K562 (cell line): ENCODE data around the gene SPATA45. TPM values are rescaled to one million over a fixed set of nuclear protein-coding genes. Genes with fewer than 3 reads are reported as not detected.

Experiments used
- CBFA2T3 ChIP-seq: fragments of 450-650 bp; IDR thresholded peaks from 2 replicates; pipeline ENCODE4 v1.6.1; 2017
- CGGBP1 ChIP-seq: fragments of 250-450 bp; sonication (Bioruptor Pico); IDR thresholded peaks from 2 replicates; pipeline ENCODE4 v1.9.0; 2021; ENCODE audit warnings: mild to moderate bottlenecking
- CHD4 ChIP-seq: fragments of 200-600 bp; sonication (generic); IDR thresholded peaks from 3 replicates; pipeline ENCODE4 v1.6.1; 2012; ENCODE audit warnings: low read depth, mild to moderate bottlenecking, mixed read lengths, low read length, inconsistent platforms; ENCODE audit not compliant: insufficient read depth, insufficient replicate concordance, poor library complexity, severe bottlenecking
- EP400 ChIP-seq: fragments of 450-650 bp; IDR thresholded peaks from 2 replicates; pipeline ENCODE4 v1.6.1; 2017; ENCODE audit warnings: antibody characterized with exemption, mild to moderate bottlenecking, moderate library complexity
- FOXJ3 ChIP-seq: sonication (generic); formaldehyde crosslinking; IDR thresholded peaks from 2 replicates; pipeline ENCODE4 v1.4.0; 2020; ENCODE audit warnings: mild to moderate bottlenecking, missing genetic modification reagents
- GTF2F1 ChIP-seq: IDR thresholded peaks from 2 replicates; pipeline ENCODE4 v1.6.1; 2011; ENCODE audit warnings: low read depth, low read length, improper control_type of control experiment
- HDAC8 ChIP-seq: fragments of 450-650 bp; IDR thresholded peaks from 2 replicates; pipeline ENCODE4 v1.6.1; 2016; ENCODE audit warnings: mild to moderate bottlenecking, missing genetic modification characterization, moderate library complexity, missing compliant biosample characterization
- HSF4 ChIP-seq: fragments of 250-450 bp; sonication (Bioruptor Pico); IDR thresholded peaks from 2 replicates; pipeline ENCODE4 v2.1.2; 2022; ENCODE audit warnings: mild to moderate bottlenecking, moderate library complexity, borderline replicate concordance
- PBX2 ChIP-seq, 2 experiments: IDR thresholded peaks in 1 of 2; conservative IDR thresholded peaks in 1 of 2; 2 replicates each; pipeline ENCODE4 v1.6.1; 2016; ENCODE audit warnings: low read depth in 2 of 2, mild to moderate bottlenecking in 1 of 2, missing compliant biosample characterization in 1 of 2, missing genetic modification characterization in 1 of 2, moderate library complexity in 1 of 2
- POLR2G ChIP-seq: fragments of 200-400 bp; formaldehyde crosslinking; IDR thresholded peaks from 2 replicates; pipeline ENCODE4 v1.6.1; 2017; ENCODE audit warnings: low read depth, mild to moderate bottlenecking, antibody characterized with exemption, low read length, moderate library complexity
- POLR3A ChIP-seq: IDR thresholded peaks from 2 replicates; pipeline ENCODE4 v1.6.1; 2011; ENCODE audit warnings: borderline replicate concordance, mild to moderate bottlenecking, moderate library complexity; ENCODE audit not compliant: insufficient read length, insufficient read depth; ENCODE audit errors: extremely low read depth
- RAD21 ChIP-seq, 2 experiments: fragments of 250-450 bp in 1 of 2; fragments of 450-650 bp in 1 of 2; sonication (Bioruptor Pico) in 1 of 2; formaldehyde crosslinking in 1 of 2; IDR thresholded peaks in 1 of 2; conservative IDR thresholded peaks in 1 of 2; 2 replicates each; pipeline versions ENCODE4 v1.4.0 to v1.8.0; 2020 to 2022; ENCODE audit warnings: mild to moderate bottlenecking in 2 of 2, moderate library complexity in 1 of 2
- SIRT6 ChIP-seq: IDR thresholded peaks from one replicate; pipeline ENCODE4 v1.6.1; 2012; ENCODE audit warnings: low read depth, mild to moderate bottlenecking, control low read depth, inconsistent platforms, low read length, moderate library complexity
- SMARCC2 ChIP-seq: fragments of 450-650 bp; IDR thresholded peaks from 2 replicates; pipeline ENCODE4 v1.6.1; 2017; ENCODE audit warnings: antibody characterized with exemption, moderate library complexity, mild to moderate bottlenecking, low read depth
- SP2 ChIP-seq: IDR thresholded peaks from 2 replicates; pipeline ENCODE4 v1.6.1; 2011; ENCODE audit warnings: mild to moderate bottlenecking, low read depth, low read length, moderate library complexity; ENCODE audit not compliant: poor library complexity, severe bottlenecking; ENCODE audit errors: extremely low read depth
- SREBF1 ChIP-seq: fragments of 150-350 bp; IDR thresholded peaks from 2 replicates; pipeline ENCODE4 v1.6.1; 2014; ENCODE audit warnings: antibody characterized with exemption, low read depth, low read length, borderline replicate concordance
- YY1 ChIP-seq, 3 experiments: IDR thresholded peaks; 2 replicates each; pipeline ENCODE4 v1.6.1; 2011; ENCODE audit warnings: low read length in 2 of 3, mild to moderate bottlenecking in 2 of 3, moderate library complexity in 2 of 3, borderline replicate concordance in 1 of 3, control low read depth in 1 of 3, low read depth in 1 of 3; ENCODE audit not compliant: insufficient read depth in 3 of 3, insufficient replicate concordance in 2 of 3, control insufficient read depth in 1 of 3, insufficient read length in 1 of 3; ENCODE audit errors: extremely low read depth in 1 of 3
- ZFP36 ChIP-seq: fragments of 150-350 bp; IDR thresholded peaks from 2 replicates; pipeline ENCODE4 v1.6.1; 2018; ENCODE audit warnings: low read length, low read depth; ENCODE audit not compliant: partially characterized antibody
- ZKSCAN8 ChIP-seq: fragments of 200-800 bp; sonication (Bioruptor generic); IDR thresholded peaks from 2 replicates; pipeline ENCODE4 v1.6.1; 2016; ENCODE audit warnings: missing genetic modification characterization, missing compliant biosample characterization
- polyA plus RNA-seq, 8 experiments: library from polyadenylated mRNA; depleted of rRNA in 4 of 8; stranded (reverse) in 5 of 8; unstranded in 3 of 8; fragments of >200 nt; fragmentation: Nextera tagmentation in 2 of 8; fragmentation: Illumina TruSeq in 1 of 8; extraction: Ambion mirVana in 2 of 8; extraction: Trizol in 1 of 8; gene quantifications; 2 replicates each; pipeline versions ENCODE4 v1.2.1 to v1.2.3, GENCODE V29; 2011 to 2014; ENCODE audit warnings: inconsistent platforms in 1 of 8, missing spikeins in 1 of 8
- total RNA-seq, 7 experiments: library from RNA; depleted of rRNA in 6 of 7; stranded (reverse); fragments of >200 nt in 6 of 7; fragmentation: Illumina TruSeq in 2 of 7; extraction: Trizol in 2 of 7; gene quantifications; 2 replicates each; pipeline versions ENCODE4 v1.2.1 to v1.2.3, GENCODE V29; 2011 to 2021; ENCODE audit warnings: low replicate concordance in 1 of 7
- TF ChIP-seq, protein P1 (sequence below): sonication (generic); IDR thresholded peaks from 2 replicates; pipeline ENCODE4 v1.6.1; 2016
- TF ChIP-seq, protein P2 (sequence below), 2 experiments: fragments of 450-650 bp; IDR thresholded peaks; 2 replicates each; pipeline ENCODE4 v1.6.1; 2016

The SPATA45 gene
- total and polyA plus RNA-seq, 9 of the 15 experiments (the other 6 are each of a cell fraction or from before 2014, with no cell fraction given) = 0.18 TPM; not detected in 8

GRCh38 chr1:212857992-212858460 is 10.6 kb upstream of the SPATA45 start, which contains the start of gene FLVCR1 (continued):
- TF ChIP-seq POLR3A (no peak), HSF4 (CRISPR knock-in tag) (no peak), PBX2 (CRISPR knock-in tag; IDR thresholded peaks at IDR 0.05; ENCODE audit: low read depth) (no peak), PBX2 (tag; conservative IDR thresholded peaks at IDR 0.05; ENCODE audit: low read depth) (no peak), ZFP36 (no peak), ZKSCAN8 (no peak), RAD21 (CRISPR knock-in tag; conservative IDR thresholded peaks at IDR 0.05 in 1 of 2, IDR thresholded peaks at IDR 0.05 in 1 of 2) (no peak), POLR2G (peak; percentile 95), CBFA2T3 (no peak; the same call in 1 of the 2 replicates), SREBF1 (peak; percentile 87; the same call in 1 of the 2 replicates), EP400 (peak; percentile 94), GTF2F1 (peak; percentile 71; the same call in 1 of the 2 replicates), SIRT6 (no peak), SP2 (peak; percentile 30), YY1 (IDR thresholded peaks at IDR 0.05; ENCODE audit: borderline replicate concordance in 1 of 3, control insufficient read depth in 1 of 3, extremely low read depth in 1 of 3, insufficient read depth in 3 of 3, insufficient read length in 1 of 3, insufficient replicate concordance in 2 of 3, low read depth in 1 of 3, low read length in 2 of 3) (peak in 2 of 3 experiments; percentile 78 to 83), CGGBP1 (CRISPR knock-in tag) (no peak), FOXJ3 (CRISPR knock-in tag) (no peak), CHD4 (no peak), HDAC8 (tag) (no peak), SMARCC2 (no peak)
- TF ChIP-seq, protein P1, sequence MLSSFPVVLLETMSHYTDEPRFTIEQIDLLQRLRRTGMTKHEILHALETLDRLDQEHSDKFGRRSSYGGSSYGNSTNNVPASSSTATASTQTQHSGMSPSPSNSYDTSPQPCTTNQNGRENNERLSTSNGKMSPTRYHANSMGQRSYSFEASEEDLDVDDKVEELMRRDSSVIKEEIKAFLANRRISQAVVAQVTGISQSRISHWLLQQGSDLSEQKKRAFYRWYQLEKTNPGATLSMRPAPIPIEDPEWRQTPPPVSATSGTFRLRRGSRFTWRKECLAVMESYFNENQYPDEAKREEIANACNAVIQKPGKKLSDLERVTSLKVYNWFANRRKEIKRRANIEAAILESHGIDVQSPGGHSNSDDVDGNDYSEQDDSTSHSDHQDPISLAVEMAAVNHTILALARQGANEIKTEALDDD = no peak
- TF ChIP-seq, protein P2, sequence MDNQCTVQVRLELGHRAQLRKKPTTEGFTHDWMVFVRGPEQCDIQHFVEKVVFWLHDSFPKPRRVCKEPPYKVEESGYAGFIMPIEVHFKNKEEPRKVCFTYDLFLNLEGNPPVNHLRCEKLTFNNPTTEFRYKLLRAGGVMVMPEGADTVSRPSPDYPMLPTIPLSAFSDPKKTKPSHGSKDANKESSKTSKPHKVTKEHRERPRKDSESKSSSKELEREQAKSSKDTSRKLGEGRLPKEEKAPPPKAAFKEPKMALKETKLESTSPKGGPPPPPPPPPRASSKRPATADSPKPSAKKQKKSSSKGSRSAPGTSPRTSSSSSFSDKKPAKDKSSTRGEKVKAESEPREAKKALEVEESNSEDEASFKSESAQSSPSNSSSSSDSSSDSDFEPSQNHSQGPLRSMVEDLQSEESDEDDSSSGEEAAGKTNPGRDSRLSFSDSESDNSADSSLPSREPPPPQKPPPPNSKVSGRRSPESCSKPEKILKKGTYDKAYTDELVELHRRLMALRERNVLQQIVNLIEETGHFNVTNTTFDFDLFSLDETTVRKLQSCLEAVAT (IDR thresholded peaks at IDR 0.05) = peak in 1 of 2 experiments; percentile 81; a peak in 2 of 4 replicates
